Endothelial cell of umbilical vein (primary cell): ENCODE results near the gene DUSP16. TPM values are rescaled to one million over a fixed set of nuclear protein-coding genes. Genes with fewer than 3 reads are reported as not detected.

Experiments used
- BruUV-seq: library from RNA; stranded (reverse); fragments of 400-500 nt; replicated peaks from 2 replicates; lab custom pipeline; 2021; lab: Mats Ljungman, UMichigan
- CTCF ChIA-PET: fragments of 300-600, 350-600 bp; sonication (Branson Sonifier 250); formaldehyde crosslinking; loops from one replicate; lab custom pipeline; 2021; ENCODE audit warnings: antibody characterized with exemption, inconsistent platforms; lab: Charles Lee
- POLR2A ChIA-PET: fragments of 300-600, 350-600 bp; sonication (Branson Sonifier 250); formaldehyde crosslinking; loops from one replicate; lab custom pipeline; 2021; ENCODE audit warnings: antibody characterized with exemption, inconsistent platforms; lab: Charles Lee
- DNase-seq: peaks from one replicate; pipeline ENCODE4 v3.0.0-alpha.2; 2011; ENCODE audit warnings: low read depth, low spot score
- FAIRE-seq: peaks from 2 replicates; lab custom pipeline; 2011; peaks lifted over from hg19 to GRCh38; lab: Jason Lieb, UNC
- H2AFZ ChIP-seq: 2 replicates; pipeline ENCODE4 v1.6.0; 2012; ENCODE audit warnings: low read depth, low read length, control low read depth, inconsistent platforms
- H3K27ac ChIP-seq: 2 replicates; pipeline ENCODE4 v1.5.1; 2011; ENCODE audit warnings: low read depth, mild to moderate bottlenecking, control low read depth, low read length, moderate library complexity; ENCODE audit not compliant: insufficient read depth
- H3K27me3 ChIP-seq, 2 experiments: 2 replicates each; pipeline versions ENCODE4 v1.6.0 to v1.6.1; 2011; ENCODE audit warnings: low read length in 2 of 2, mixed read lengths in 1 of 2; ENCODE audit not compliant: control insufficient read depth in 2 of 2, insufficient read depth in 2 of 2
- H3K36me3 ChIP-seq, 2 experiments: 2 replicates in 1 of 2; 3 replicates in 1 of 2; pipeline ENCODE4 v1.5.1; 2011; ENCODE audit warnings: low read length in 2 of 2, mild to moderate bottlenecking in 1 of 2, moderate library complexity in 1 of 2; ENCODE audit not compliant: control insufficient read depth in 2 of 2, insufficient read depth in 2 of 2; ENCODE audit errors: extremely low read depth in 1 of 2
- H3K4me1 ChIP-seq: 3 replicates; pipeline ENCODE4 v1.5.1; 2011; ENCODE audit warnings: mild to moderate bottlenecking, low read length; ENCODE audit not compliant: control insufficient read depth, insufficient read depth; ENCODE audit errors: extremely low read depth
- H3K4me2 ChIP-seq: 2 replicates; pipeline ENCODE4 v1.6.1; 2011; ENCODE audit warnings: low read length, control low read depth, mixed read lengths; ENCODE audit not compliant: insufficient read depth
- H3K4me3 ChIP-seq, 3 experiments: fragments of 200-600 bp in 1 of 3; sonication (generic), shearing (Covaris generic) in 1 of 3; replicated peaks in 1 of 3; 2 replicates each; pipeline ENCODE4 v1.5.1; 2011 to 2016; ENCODE audit warnings: control low read depth in 3 of 3, low read length in 3 of 3, mild to moderate bottlenecking in 2 of 3, inconsistent platforms in 1 of 3, low read depth in 1 of 3, moderate library complexity in 1 of 3; ENCODE audit not compliant: insufficient read depth in 1 of 3
- H3K79me2 ChIP-seq: 2 replicates; pipeline ENCODE4 v1.6.0; 2012; ENCODE audit warnings: low read length, inconsistent platforms; ENCODE audit not compliant: control insufficient read depth, insufficient read depth
- H3K9ac ChIP-seq: replicated peaks from 2 replicates; pipeline ENCODE3; 2011; ENCODE audit warnings: low read length, control low read depth; ENCODE audit not compliant: insufficient read depth; ENCODE audit errors: extremely low read depth
- H3K9me1 ChIP-seq: replicated peaks from 3 replicates; pipeline ENCODE4 v1.6.0; 2011; ENCODE audit warnings: mild to moderate bottlenecking, low read length; ENCODE audit not compliant: control insufficient read depth, insufficient read depth; ENCODE audit errors: extremely low read depth
- H3K9me3 ChIP-seq: replicated peaks from 2 replicates; pipeline ENCODE4 v1.5.1; 2012; ENCODE audit warnings: low read length, inconsistent platforms; ENCODE audit not compliant: control insufficient read depth, insufficient read depth
- H4K20me1 ChIP-seq: replicated peaks from 2 replicates; pipeline ENCODE3; 2011; ENCODE audit warnings: mild to moderate bottlenecking, low read length; ENCODE audit not compliant: control insufficient read depth, insufficient read depth; ENCODE audit errors: extremely low read depth
- CTCF ChIP-seq, 2 donors: IDR thresholded peaks; 1 replicate in 1 of 2; 2 replicates in 1 of 2; pipeline ENCODE4 v1.5.1; 2011; ENCODE audit warnings: low read length in 2 of 2, mild to moderate bottlenecking in 2 of 2, moderate library complexity in 2 of 2, control low read depth in 1 of 2, inconsistent platforms in 1 of 2, low read depth in 1 of 2; ENCODE audit not compliant: insufficient read depth in 1 of 2; ENCODE audit errors: extremely low read depth in 1 of 2
- EZH2 ChIP-seq: IDR thresholded peaks from 2 replicates; pipeline ENCODE4 v1.6.1; 2012; ENCODE audit warnings: borderline replicate concordance, low read depth, mild to moderate bottlenecking, moderate library complexity, low read length, inconsistent platforms; ENCODE audit not compliant: severe bottlenecking
- GATA2 ChIP-seq: IDR thresholded peaks from 2 replicates; pipeline ENCODE4 v1.7.0; 2011; ENCODE audit warnings: low read depth, mild to moderate bottlenecking, moderate library complexity, mixed read lengths, low read length; ENCODE audit not compliant: insufficient read length, insufficient read depth
- MYC ChIP-seq: IDR thresholded peaks from one replicate; pipeline ENCODE4 v1.6.1; 2011; ENCODE audit warnings: mild to moderate bottlenecking, low read depth, low read length
- dilution Hi-C: fragments of 300-500 bp; cut with MboI; formaldehyde crosslinking; loops from one replicate; pipeline ENCODE4 v1.15.0; 2019; ENCODE audit warnings: low sequenced_read_pairs; ENCODE audit not compliant: extremely low pct_ligation_motif_present
- intact Hi-C: fragments of 100-400 bp; cut with micrococcal nuclease; formaldehyde crosslinking; loops from one replicate; pipeline ENCODE4 v1.10.0; 2022
- polyA plus RNA-seq, 4 experiments: library from polyadenylated mRNA; depleted of rRNA in 3 of 4; stranded (reverse) in 3 of 4; unstranded in 1 of 4; fragments of >200 nt; gene quantifications; 2 replicates each; pipeline versions ENCODE4 v1.2.1 to v1.2.3, GENCODE V29; 2011 to 2012; ENCODE audit warnings: missing spikeins in 1 of 4
- total RNA-seq: library from RNA; stranded (reverse); gene quantifications from 2 replicates; pipeline ENCODE4 v1.2.3, GENCODE V29; 2021

The DUSP16 gene
- total and polyA plus RNA-seq, 2 donors (not counting 3 experiments of a cell fraction or from before 2014, with no cell fraction given) = 7.4 to 19.5 TPM

GRCh38 chr12:12498210-12498609 lies 64.5 kb downstream of the DUSP16 start:
- dilution Hi-C loops (no loop called here), intact Hi-C loops (no loop called here)
- Histone ChIP-seq H3K9me3 (no peaks in the 10 kb centered on the region), H3K9me1 (no peaks in the 10 kb centered on the region), H4K20me1 (no peaks in the 10 kb centered on the region), H3K4me1 (no peaks in the 10 kb centered on the region), H3K27me3 (no peaks in the 10 kb centered on the region), H3K27ac (no peak overlapping the region), H3K4me3 (no peak overlapping the region), H3K4me2 (no peak overlapping the region), H3K36me3 (no peaks in the 10 kb centered on the region), H3K79me2 (no peaks in the 10 kb centered on the region), H3K9ac (no peak overlapping the region), H2AFZ (no peak overlapping the region)
- no peak for TF ChIP-seq GATA2
- ChIA-PET CTCF (no interaction called here), POLR2A (no interaction called here)
- FAIRE-seq = no peak
- BruUV-seq = no TSS peak
- DNase-seq = no peak

- H3K27ac ChIP-seq = no peak overlapping the region
Measured at GRCh38 chr12:12495536-12495935, 67.1 kb downstream of the DUSP16 start.

More at GRCh38 chr12:12495536-12495935, 67.1 kb downstream of the DUSP16 start:
- intact Hi-C loops = no loop called here
- dilution Hi-C loops = no loop called here
- DNase-seq = no peak
- Histone ChIP-seq H3K4me2 (no peak overlapping the region), H3K9ac (no peak overlapping the region), H3K27me3 (no peaks in the 10 kb centered on the region), H3K36me3 (no peaks in the 10 kb centered on the region), H3K79me2 (no peaks in the 10 kb centered on the region), H3K4me3 (no peak overlapping the region), H3K9me1 (no peaks in the 10 kb centered on the region), H4K20me1 (no peaks in the 10 kb centered on the region), H3K4me1 (peaks cover 3% of the 10 kb centered on the region), H3K9me3 (no peaks in the 10 kb centered on the region), H2AFZ (no peak overlapping the region)
- POLR2A ChIA-PET = no interaction called here
- TF ChIP-seq MYC = no peak
- TF ChIP-seq EZH2 = no peak
- TF ChIP-seq CTCF (IDR thresholded peaks at IDR 0.05; ENCODE audit: extremely low read depth in 1 of 2, insufficient read depth in 1 of 2, low read depth in 1 of 2, low read length in 2 of 2) = no peak
- CTCF ChIA-PET = no interaction called here
- no TSS peak for BruUV-seq
- no peak for FAIRE-seq
